Adipocyte (in vitro differentiated cells): Measurements from ENCODE around the gene VWA5A.
"Not testable (repeated sequence)": the region's sequence is repeated elsewhere in the genome, so short reads cannot be mapped to it uniquely, and the experiment has no call there.

Source experiments
- DNase-seq: peaks from one replicate; pipeline ENCODE4 v3.0.0-alpha.2; 2015; ENCODE audit warnings: low read depth
- H3K27me3 ChIP-seq: replicated peaks from 2 replicates; pipeline ENCODE4 v1.7.0; 2013; ENCODE audit warnings: mild to moderate bottlenecking, low read length, moderate library complexity; ENCODE audit not compliant: control insufficient read depth, insufficient read depth
- H3K36me3 ChIP-seq: 2 replicates; pipeline ENCODE4 v1.7.0; 2013; ENCODE audit warnings: low read length, mild to moderate bottlenecking, moderate library complexity; ENCODE audit not compliant: control insufficient read depth, insufficient read depth, severe bottlenecking
- H3K4me1 ChIP-seq: 2 replicates; pipeline ENCODE4 v1.7.0; 2013; ENCODE audit warnings: mild to moderate bottlenecking, low read length, moderate library complexity; ENCODE audit not compliant: control insufficient read depth, insufficient read depth
- H3K4me3 ChIP-seq: 2 replicates; pipeline ENCODE4 v1.7.0; 2013; ENCODE audit warnings: mild to moderate bottlenecking, low read length, moderate library complexity
- H3K9ac ChIP-seq: 2 replicates; pipeline ENCODE4 v1.7.0; 2013; ENCODE audit warnings: mild to moderate bottlenecking, low read length, moderate library complexity
- H3K9me3 ChIP-seq: 2 replicates; pipeline ENCODE4 v1.7.0; 2013; ENCODE audit warnings: mild to moderate bottlenecking, low read length, moderate library complexity; ENCODE audit not compliant: control insufficient read depth

The VWA5A gene

DNA sequence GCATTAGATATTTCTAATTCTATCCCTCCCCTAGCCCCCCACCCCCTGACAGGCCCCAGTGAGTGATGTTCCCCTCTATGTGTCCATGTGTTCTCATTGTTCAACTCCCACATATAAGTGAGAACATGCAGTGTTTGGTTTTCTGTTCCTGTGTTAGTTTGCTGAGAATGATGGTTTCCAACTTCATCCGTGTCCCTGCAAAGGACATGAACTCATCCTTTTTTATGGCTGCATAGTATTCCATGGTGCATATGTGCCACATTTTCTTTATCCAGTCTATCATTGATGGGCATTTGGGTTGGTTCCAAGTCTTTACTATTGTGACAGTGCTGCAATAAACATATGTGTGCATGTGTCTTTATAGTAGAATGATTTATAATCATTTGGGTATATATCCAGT lies 11.9 kb downstream of the VWA5A start:
- H3K4me1 ChIP-seq, H3K9me3 ChIP-seq, H3K4me3 ChIP-seq, H3K9ac ChIP-seq, H3K27me3 ChIP-seq, DNase-seq: not testable (repeated sequence)
- H3K36me3 ChIP-seq: peaks cover 25% of the 10 kb centered on the region

DNA sequence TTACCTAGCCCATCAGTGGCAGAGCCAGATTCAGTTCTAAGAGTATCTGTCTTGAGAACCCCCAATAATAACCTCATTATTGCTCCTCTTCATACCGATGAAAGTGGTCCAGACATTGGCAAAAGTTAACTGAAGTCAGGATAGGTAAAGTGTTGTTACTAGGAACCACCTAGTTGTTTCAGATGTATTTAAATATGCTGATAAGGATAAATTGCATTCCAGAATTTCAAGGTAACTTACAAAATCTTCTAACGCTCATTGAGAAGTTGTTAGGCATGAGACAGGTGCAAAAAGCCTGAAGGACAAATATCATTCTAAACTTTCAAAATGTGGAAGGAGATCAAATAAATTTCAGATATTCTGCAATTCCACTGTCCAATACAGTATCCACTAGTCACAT lies 27.8 kb downstream of the VWA5A start:
- Histone ChIP-seq H3K4me3 (no peak overlapping the region), H3K27me3 (no peaks in the 10 kb centered on the region), H3K9me3 (peaks cover 7% of the 10 kb centered on the region), H3K36me3 (peaks cover 30% of the 10 kb centered on the region), H3K4me1 (no peaks in the 10 kb centered on the region), H3K9ac (no peak overlapping the region)
- no peak for DNase-seq

DNA sequence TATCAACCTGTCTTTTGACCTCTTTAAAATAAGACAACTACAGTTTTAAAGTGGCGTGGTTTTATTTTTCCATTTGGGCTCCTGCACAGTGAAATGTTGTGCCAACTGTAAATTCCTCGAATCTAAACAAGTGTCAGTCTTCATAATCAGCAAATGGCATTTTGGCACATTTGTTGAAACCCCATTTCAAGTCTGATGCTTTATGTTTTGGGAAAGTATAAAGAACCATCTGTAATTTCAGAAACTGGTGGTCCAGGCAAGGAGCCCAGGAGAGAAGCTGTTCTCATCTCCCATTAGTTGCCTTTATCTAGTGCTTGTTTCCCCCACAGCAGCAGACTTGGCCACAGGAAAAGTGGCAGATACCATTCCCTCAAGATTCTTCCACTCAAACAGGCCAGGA lies 32.7 kb downstream of the VWA5A start:
- H3K36me3 ChIP-seq: peaks cover 13% of the 10 kb centered on the region
- H3K9ac ChIP-seq: no peak overlapping the region
- H3K4me1 ChIP-seq: no peaks in the 10 kb centered on the region
- no peak for DNase-seq
- H3K4me3 ChIP-seq: no peak overlapping the region
- no peaks in the 10 kb centered on the region for H3K27me3 ChIP-seq
- H3K9me3 ChIP-seq: no peaks in the 10 kb centered on the region

DNA sequence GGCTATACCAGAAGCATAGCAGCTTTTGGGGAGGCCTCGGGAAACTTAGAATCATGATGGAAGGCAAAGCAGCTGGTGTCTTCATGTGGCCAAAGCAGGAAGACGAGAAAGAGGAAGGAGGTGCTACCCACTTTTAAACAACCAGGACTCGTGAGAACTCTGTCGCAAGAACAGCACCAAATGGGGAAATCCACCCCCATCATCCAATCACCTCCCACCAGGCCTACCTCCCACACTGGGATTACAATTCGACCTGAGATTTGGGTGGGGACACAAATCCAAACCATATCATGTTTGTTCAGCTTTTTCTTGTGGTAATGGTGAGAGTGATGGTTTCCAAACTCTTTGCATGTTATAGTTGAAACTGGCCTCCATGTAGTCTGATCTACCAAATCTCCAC lies 35.4 kb downstream of the VWA5A start:
- no peaks in the 10 kb centered on the region for H3K9me3 ChIP-seq
- no peak overlapping the region for H3K4me3 ChIP-seq
- H3K27me3 ChIP-seq: no peaks in the 10 kb centered on the region
- H3K9ac ChIP-seq: no peak overlapping the region
- peaks cover 5% of the 10 kb centered on the region for H3K36me3 ChIP-seq
- DNase-seq: no peak
- H3K4me1 ChIP-seq: no peaks in the 10 kb centered on the region

DNA sequence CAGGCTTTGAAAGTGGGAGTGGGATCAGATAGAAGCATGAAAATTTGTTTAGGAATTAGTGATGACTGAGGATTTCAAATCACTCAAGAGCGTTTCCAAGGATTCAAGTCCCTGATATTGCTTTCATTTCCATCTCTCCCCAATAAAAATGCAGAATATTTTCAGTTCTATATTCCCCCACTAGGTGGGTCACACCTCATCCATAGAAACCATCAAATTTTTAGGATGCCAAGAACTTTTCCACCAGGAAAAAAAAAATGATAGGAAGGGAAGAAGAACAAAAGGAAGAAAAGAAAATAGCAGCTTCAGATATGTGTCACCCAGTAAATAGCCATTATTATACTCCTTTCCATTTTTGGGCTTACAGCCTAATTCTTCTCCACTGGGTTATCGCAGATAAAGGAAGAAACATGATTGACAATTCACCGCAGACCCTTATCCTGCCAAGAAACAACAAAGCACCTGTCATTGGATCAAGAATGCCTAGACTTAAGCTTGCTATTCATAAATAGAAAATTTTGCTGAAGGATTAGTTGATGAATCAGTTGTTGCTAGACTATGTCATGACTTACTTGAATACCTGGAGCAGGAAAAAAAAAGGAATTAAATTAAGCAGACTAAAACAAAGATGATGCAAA lies 37.6 kb downstream of the VWA5A start:
- Histone ChIP-seq H3K36me3 (no peaks in the 10 kb centered on the region), H3K9ac (no peak overlapping the region), H3K4me1 (no peaks in the 10 kb centered on the region), H3K4me3 (no peak overlapping the region), H3K9me3 (no peaks in the 10 kb centered on the region), H3K27me3 (no peaks in the 10 kb centered on the region)
- no peak for DNase-seq

DNA sequence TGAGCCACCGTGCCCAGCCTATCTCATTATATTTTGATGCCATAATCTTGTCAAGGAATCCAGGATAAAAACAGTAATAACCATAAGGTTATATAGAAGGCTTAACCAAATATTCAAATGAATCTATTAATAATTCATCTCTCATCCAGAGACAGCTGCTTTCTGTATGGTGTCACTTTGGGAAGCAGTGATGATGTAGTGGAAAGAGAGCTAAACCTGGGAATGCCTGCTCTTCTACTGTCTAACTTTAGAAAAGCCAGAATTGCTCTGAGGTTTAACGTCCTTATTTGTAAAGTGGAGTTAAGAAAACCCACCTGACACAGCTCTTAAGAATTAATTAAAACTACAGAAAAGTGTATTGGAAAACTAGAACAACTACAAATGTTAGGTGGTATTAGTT lies 38.6 kb downstream of the VWA5A start:
- no peak overlapping the region for H3K4me3 ChIP-seq
- no peaks in the 10 kb centered on the region for H3K36me3 ChIP-seq
- no peaks in the 10 kb centered on the region for H3K27me3 ChIP-seq
- DNase-seq: no peak
- no peaks in the 10 kb centered on the region for H3K4me1 ChIP-seq
- no peaks in the 10 kb centered on the region for H3K9me3 ChIP-seq
- no peak overlapping the region for H3K9ac ChIP-seq

DNA sequence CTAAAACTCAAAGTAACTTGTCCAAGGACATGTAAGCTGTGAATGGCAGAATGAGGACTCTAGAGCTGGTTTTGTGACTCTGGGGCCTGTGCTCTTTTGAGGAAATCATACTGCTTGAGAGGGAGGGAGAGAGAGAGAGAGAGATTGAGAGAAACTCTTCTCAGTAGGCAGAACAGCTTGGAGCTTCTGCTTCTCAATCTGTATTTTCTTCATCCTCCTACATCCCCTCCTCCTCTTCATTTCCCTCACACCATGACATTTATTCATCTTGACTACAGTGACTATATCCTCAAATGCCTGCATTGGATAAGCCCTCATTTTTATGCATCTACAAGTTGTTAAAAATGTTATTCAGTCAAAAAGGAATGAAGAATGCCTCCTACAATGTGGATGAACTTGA lies 44.2 kb downstream of the VWA5A start:
- Histone ChIP-seq H3K4me1 (no peaks in the 10 kb centered on the region), H3K9me3 (no peaks in the 10 kb centered on the region), H3K9ac (no peak overlapping the region), H3K27me3 (no peaks in the 10 kb centered on the region), H3K36me3 (no peaks in the 10 kb centered on the region), H3K4me3 (no peak overlapping the region)
- no peak for DNase-seq

DNA sequence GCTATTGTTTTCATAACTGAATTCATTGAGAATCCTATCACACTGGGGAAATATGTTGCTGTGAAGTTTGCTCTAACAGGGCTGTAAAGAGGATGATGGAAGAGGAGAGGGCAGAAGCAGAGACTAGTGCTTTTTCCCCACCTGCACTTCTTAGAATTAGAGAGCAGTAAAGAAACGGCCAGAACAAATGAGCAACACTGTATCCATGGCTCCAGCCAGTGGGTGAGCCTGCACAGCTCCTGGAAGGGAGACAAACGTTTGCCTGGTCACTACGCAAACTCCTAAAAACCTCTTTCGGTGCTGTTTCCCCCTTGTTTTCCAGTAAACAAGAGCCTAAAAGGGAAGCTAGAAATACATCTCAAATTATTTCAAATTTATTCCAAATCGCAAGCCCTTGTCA lies 45.7 kb downstream of the VWA5A start:
- no peak overlapping the region for H3K9ac ChIP-seq
- H3K27me3 ChIP-seq: no peaks in the 10 kb centered on the region
- no peaks in the 10 kb centered on the region for H3K36me3 ChIP-seq
- H3K4me3 ChIP-seq: no peak overlapping the region
- no peaks in the 10 kb centered on the region for H3K4me1 ChIP-seq
- DNase-seq: no peak
- H3K9me3 ChIP-seq: no peaks in the 10 kb centered on the region

DNA sequence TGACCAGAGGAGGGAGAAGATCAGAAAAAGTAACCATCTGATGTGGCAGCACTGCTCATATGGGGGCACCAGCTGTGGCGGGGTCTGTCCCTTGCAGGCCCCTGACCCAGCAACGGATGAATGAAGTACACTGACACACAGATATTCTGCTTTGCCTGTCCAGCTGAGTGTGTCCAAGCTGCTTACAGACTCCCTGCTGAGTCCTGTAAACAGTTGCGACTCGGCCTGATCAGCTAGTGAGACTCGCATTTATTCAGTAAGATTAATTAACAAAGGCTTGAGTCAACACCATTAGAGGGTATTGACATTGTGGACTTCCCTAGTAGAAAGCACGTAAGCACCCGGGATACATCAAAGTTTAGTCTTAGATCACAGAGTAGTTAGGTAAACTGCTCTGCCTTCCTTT lies 52.6 kb downstream of the VWA5A start:
- H3K4me3 ChIP-seq: no peak overlapping the region
- no peak for DNase-seq
- no peaks in the 10 kb centered on the region for H3K36me3 ChIP-seq
- no peak overlapping the region for H3K9ac ChIP-seq
- H3K4me1 ChIP-seq: no peaks in the 10 kb centered on the region
- H3K27me3 ChIP-seq: no peaks in the 10 kb centered on the region
- H3K9me3 ChIP-seq: no peaks in the 10 kb centered on the region

DNA sequence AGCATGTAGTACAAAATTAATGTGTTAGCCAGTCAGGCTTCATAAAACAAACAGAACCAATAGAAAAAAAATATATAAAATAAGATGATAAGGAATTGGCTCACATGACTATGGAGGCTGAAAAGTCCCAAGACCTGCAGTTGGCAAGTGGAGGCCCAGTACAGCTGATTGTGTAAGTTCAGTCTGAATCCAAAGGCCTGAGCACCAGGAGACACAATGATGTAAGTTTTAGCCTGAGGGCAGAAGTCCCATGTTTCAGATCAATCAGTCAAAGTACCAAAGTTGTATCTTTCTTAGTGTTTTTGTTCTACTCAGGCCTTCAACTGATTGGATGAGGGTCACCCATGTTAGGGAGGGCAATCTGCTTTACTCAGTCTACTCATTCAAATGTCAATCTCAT lies 53.5 kb downstream of the VWA5A start:
- Histone ChIP-seq H3K4me1 (no peaks in the 10 kb centered on the region), H3K27me3 (no peaks in the 10 kb centered on the region), H3K9ac (no peak overlapping the region), H3K4me3 (no peak overlapping the region), H3K9me3 (no peaks in the 10 kb centered on the region), H3K36me3 (no peaks in the 10 kb centered on the region)
- no peak for DNase-seq

DNA sequence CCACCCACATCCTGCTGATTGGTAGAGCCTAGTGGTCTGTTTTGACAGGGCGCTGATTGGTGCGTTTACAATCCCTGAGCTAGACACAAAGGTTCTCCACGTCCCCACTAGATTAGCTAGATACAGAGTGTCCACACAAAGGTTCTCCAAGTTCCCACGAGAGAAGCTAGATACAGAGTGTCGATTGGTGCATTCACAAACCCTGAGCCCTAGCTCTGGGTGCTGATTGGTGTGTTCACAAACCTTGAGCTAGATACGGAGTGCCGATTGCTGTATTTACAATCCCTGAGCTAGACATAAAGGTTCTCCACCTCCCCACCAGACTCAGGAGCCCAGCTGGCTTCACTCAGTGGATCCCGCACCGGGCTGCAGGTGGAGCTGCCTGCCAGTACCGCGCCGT lies 55.1 kb downstream of the VWA5A start:
- not testable (repeated sequence) for DNase-seq, H3K4me3 ChIP-seq, H3K9ac ChIP-seq, H3K9me3 ChIP-seq, H3K36me3 ChIP-seq, H3K27me3 ChIP-seq, H3K4me1 ChIP-seq

DNA sequence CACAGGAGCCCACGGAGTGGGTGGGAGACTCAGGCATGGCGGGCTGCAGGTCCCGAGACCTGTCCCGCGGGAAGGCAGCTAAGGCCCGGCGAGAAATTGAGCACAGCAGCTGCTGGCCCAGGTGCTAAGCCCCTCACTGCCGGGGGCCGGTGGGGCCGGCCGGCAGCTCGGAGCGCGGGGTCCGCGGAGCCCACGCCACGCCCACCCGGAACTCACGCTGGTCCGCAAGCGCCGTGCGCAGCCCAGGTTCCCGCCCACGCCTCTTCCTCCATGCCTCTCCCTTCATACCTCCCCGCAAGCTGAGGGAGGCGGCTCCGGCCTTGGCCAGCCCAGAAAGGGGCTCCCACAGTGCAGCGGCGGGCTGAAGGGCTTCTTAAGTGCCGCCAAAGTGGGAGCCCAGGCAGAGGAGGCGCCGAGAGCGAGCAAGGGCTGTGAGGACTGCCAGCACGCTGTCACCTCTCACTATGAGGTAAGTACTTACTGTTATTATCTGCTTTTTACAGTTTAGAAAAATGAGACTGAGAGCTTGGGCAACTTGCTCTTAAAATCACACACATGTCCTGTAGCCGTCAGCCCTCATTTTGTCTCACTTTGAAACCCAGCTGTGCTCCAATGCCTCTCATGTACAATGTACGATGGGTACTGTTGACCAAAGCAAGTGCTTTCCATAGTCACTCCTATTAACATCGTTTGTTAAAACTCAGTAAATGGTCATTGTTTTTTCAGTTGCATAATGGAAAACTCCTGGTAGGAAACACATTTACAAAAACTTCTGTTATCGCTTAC lies 55.7 kb downstream of the VWA5A start:
- Histone ChIP-seq H3K36me3 (no peaks in the 10 kb centered on the region), H3K9me3 (no peaks in the 10 kb centered on the region), H3K9ac (no peak overlapping the region), H3K27me3 (no peaks in the 10 kb centered on the region), H3K4me1 (no peaks in the 10 kb centered on the region), H3K4me3 (no peak overlapping the region)
- DNase-seq: no peak
